IPS-18a (cell line): ENCODE results near the gene PCDHB9.
A peak's percentile ranks its signal among the peaks of the same experiment; 100 is the strongest.
"Not testable (repeated sequence)": the region's sequence is repeated elsewhere in the genome, so short reads cannot be mapped to it uniquely, and the experiment has no call there.

ENCODE experiments used
- H3K27ac ChIP-seq: one replicate; pipeline ENCODE4 v1.5.1; 2013; ENCODE audit warnings: low read length
- H3K27me3 ChIP-seq: one replicate; pipeline ENCODE4 v1.6.1; 2013; ENCODE audit warnings: mild to moderate bottlenecking, low read length; ENCODE audit not compliant: control insufficient read depth, insufficient read depth
- H3K36me3 ChIP-seq: one replicate; pipeline ENCODE4 v1.6.1; 2013; ENCODE audit warnings: low read depth, low read length; ENCODE audit not compliant: control insufficient read depth
- H3K4me1 ChIP-seq: one replicate; pipeline ENCODE4 v1.6.1; 2013; ENCODE audit warnings: low read depth, low read length; ENCODE audit not compliant: control insufficient read depth
- H3K4me3 ChIP-seq: one replicate; pipeline ENCODE4 v1.5.1; 2013; ENCODE audit warnings: low read length
- H3K9ac ChIP-seq: one replicate; pipeline ENCODE4 v1.6.1; 2013; ENCODE audit warnings: mild to moderate bottlenecking, low read length, moderate library complexity
- H3K9me3 ChIP-seq: one replicate; pipeline ENCODE4 v1.6.1; 2013; ENCODE audit warnings: low read depth, low read length; ENCODE audit not compliant: control insufficient read depth

Gene PCDHB9

GRCh38 chr5:141194332-141194731 lies 7.4 kb downstream of the PCDHB9 start:
- not testable (repeated sequence) for H3K36me3 ChIP-seq, H3K27me3 ChIP-seq
- H3K9me3 ChIP-seq: peaks cover 11% of the 10 kb centered on the region

GRCh38 chr5:141196363-141196762 lies 9.4 kb downstream of the PCDHB9 start:
- no peaks in the 10 kb centered on the region for H3K27me3 ChIP-seq
- H3K9me3 ChIP-seq: peaks cover 11% of the 10 kb centered on the region

More at GRCh38 chr5:141194332-141194731, 7.4 kb downstream of the PCDHB9 start:
- not testable (repeated sequence) for H3K4me1 ChIP-seq, H3K4me3 ChIP-seq, H3K27ac ChIP-seq, H3K9ac ChIP-seq

GRCh38 chr5:141199359-141200235 lies 12.6 kb downstream of the PCDHB9 start, which contains the start of gene PCDHB11:
Gene PCDHB11, plus strand, starts transcription at chr5:141199627. Its CDS starts 148 bp downstream, at chr5:141199775.
- no peaks in the 10 kb centered on the region for H3K36me3 ChIP-seq
- no peaks in the 10 kb centered on the region for H3K4me1 ChIP-seq
- no peak within 1 kb of the TSS for H3K4me3 ChIP-seq
- no peak within 1 kb of the TSS for H3K27ac ChIP-seq
- peaks cover 8% of the 10 kb centered on the region for H3K9me3 ChIP-seq
- H3K27me3 ChIP-seq: no peaks in the 10 kb centered on the region
- H3K9ac ChIP-seq: no peak within 1 kb of the TSS

More at GRCh38 chr5:141196363-141196762, 9.4 kb downstream of the PCDHB9 start:
- Histone ChIP-seq H3K4me3 (no peak overlapping the region), H3K4me1 (no peaks in the 10 kb centered on the region), H3K9ac (no peak overlapping the region), H3K27ac (no peak overlapping the region), H3K36me3 (no peaks in the 10 kb centered on the region)

GRCh38 chr5:141201126-141201525 lies 14.2 kb downstream of the PCDHB9 start:
- H3K36me3 ChIP-seq, H3K9me3 ChIP-seq, H3K27ac ChIP-seq, H3K9ac ChIP-seq, H3K4me1 ChIP-seq, H3K4me3 ChIP-seq, H3K27me3 ChIP-seq: not testable (repeated sequence)

- H3K4me1 ChIP-seq, H3K36me3 ChIP-seq, H3K9ac ChIP-seq, H3K9me3 ChIP-seq, H3K27me3 ChIP-seq, H3K4me3 ChIP-seq, H3K27ac ChIP-seq: not testable (repeated sequence)
These were observed 14.7 kb downstream of the PCDHB9 start for GRCh38 chr5:141201646-141202045.

- no peaks in the 10 kb centered on the region for H3K27me3 ChIP-seq
- H3K9me3 ChIP-seq: no peaks in the 10 kb centered on the region
These were observed 21.5 kb downstream of the PCDHB9 start, which contains the start of gene PCDHB12 for GRCh38 chr5:141208478-141208877. Gene PCDHB12, plus strand, starts transcription at chr5:141208719. Its CDS starts 189 bp downstream, at chr5:141208908.

GRCh38 chr5:141210281-141210680 lies 23.3 kb downstream of the PCDHB9 start:
- H3K36me3 ChIP-seq, H3K4me1 ChIP-seq, H3K27ac ChIP-seq, H3K9me3 ChIP-seq, H3K27me3 ChIP-seq, H3K4me3 ChIP-seq, H3K9ac ChIP-seq: not testable (repeated sequence)

More at GRCh38 chr5:141208478-141208877, 21.5 kb downstream of the PCDHB9 start, which contains the start of gene PCDHB12:
- H3K36me3 ChIP-seq: no peaks in the 10 kb centered on the region
- no peaks in the 10 kb centered on the region for H3K4me1 ChIP-seq
- H3K27ac ChIP-seq: no peak within 1 kb of the TSS
- no peak within 1 kb of the TSS for H3K9ac ChIP-seq
- peak within 1 kb of the TSS; percentile 31 for H3K4me3 ChIP-seq

GRCh38 chr5:141210849-141211248 lies 23.9 kb downstream of the PCDHB9 start:
- not testable (repeated sequence) for H3K27ac ChIP-seq, H3K4me1 ChIP-seq, H3K9ac ChIP-seq, H3K27me3 ChIP-seq, H3K36me3 ChIP-seq, H3K4me3 ChIP-seq, H3K9me3 ChIP-seq

GRCh38 chr5:141213656-141214339 lies 26.8 kb downstream of the PCDHB9 start, which contains the start of gene PCDHB13:
Gene PCDHB13, plus strand, starts transcription at chr5:141213919. Its CDS starts 205 bp downstream, at chr5:141214124.
- not testable (repeated sequence) for H3K4me1 ChIP-seq, H3K9ac ChIP-seq, H3K36me3 ChIP-seq, H3K9me3 ChIP-seq, H3K4me3 ChIP-seq, H3K27me3 ChIP-seq, H3K27ac ChIP-seq

GRCh38 chr5:141214583-141214982 lies 27.6 kb downstream of the PCDHB9 start:
- not testable (repeated sequence) for H3K9ac ChIP-seq, H3K27ac ChIP-seq, H3K9me3 ChIP-seq, H3K4me3 ChIP-seq, H3K27me3 ChIP-seq, H3K4me1 ChIP-seq, H3K36me3 ChIP-seq

GRCh38 chr5:141215504-141215903 lies 28.5 kb downstream of the PCDHB9 start:
- H3K36me3 ChIP-seq, H3K4me1 ChIP-seq, H3K27ac ChIP-seq, H3K9me3 ChIP-seq, H3K9ac ChIP-seq, H3K4me3 ChIP-seq, H3K27me3 ChIP-seq: not testable (repeated sequence)
